ENCODE results near the gene SLC26A3.
"Not testable (repeated sequence)": the region's sequence is repeated elsewhere in the genome, so short reads cannot be mapped to it uniquely, and the experiment has no call there.

The SLC26A3 gene

GRCh38 chr7:107803009-107803610, at the start of gene SLC26A3:
TSS of gene SLC26A3 (minus strand) at chr7:107803223. CDS start at chr7:107794509, 8,714 bp downstream.
- no peak for DNase-seq (ENCODE audit: low read depth in 3 of 3)

- no peak for DNase-seq (ENCODE audit: low read depth in 3 of 3)
Measured at GRCh38 chr7:107850643-107851042, 47.6 kb upstream of the SLC26A3 start.

GRCh38 chr7:107850216-107850615, 47.2 kb upstream of the SLC26A3 start:
- no peak for DNase-seq (ENCODE audit: low read depth in 3 of 3)

GRCh38 chr7:107848211-107848610, 45.2 kb upstream of the SLC26A3 start:
- not testable (repeated sequence) for DNase-seq (ENCODE audit: low read depth in 3 of 3)

GRCh38 chr7:107847836-107848175, 44.8 kb upstream of the SLC26A3 start:
- not testable (repeated sequence) for DNase-seq (ENCODE audit: low read depth in 3 of 3)

- no peak for DNase-seq (ENCODE audit: low read depth in 3 of 3)
Measured at GRCh38 chr7:107847168-107847835, 44.3 kb upstream of the SLC26A3 start.

GRCh38 chr7:107846324-107846723, 43.3 kb upstream of the SLC26A3 start:
- no peak for DNase-seq (ENCODE audit: low read depth in 3 of 3)

- DNase-seq (ENCODE audit: low read depth in 3 of 3) = no peak
Measured at GRCh38 chr7:107843184-107843583, 40.2 kb upstream of the SLC26A3 start.

GRCh38 chr7:107842213-107842612, 39.2 kb upstream of the SLC26A3 start:
- DNase-seq (ENCODE audit: low read depth in 3 of 3) = no peak

GRCh38 chr7:107838816-107839565, 36.0 kb upstream of the SLC26A3 start:
- no peak for DNase-seq (ENCODE audit: low read depth in 3 of 3)

- no peak for DNase-seq (ENCODE audit: low read depth in 3 of 3)
Measured at GRCh38 chr7:107838024-107838601, 35.1 kb upstream of the SLC26A3 start.

GRCh38 chr7:107837145-107837512, 34.1 kb upstream of the SLC26A3 start:
- no peak for DNase-seq (ENCODE audit: low read depth in 3 of 3)

- no peak for DNase-seq (ENCODE audit: low read depth in 3 of 3)
Measured at GRCh38 chr7:107836237-107837144, 33.5 kb upstream of the SLC26A3 start.

GRCh38 chr7:107834401-107834800, 31.4 kb upstream of the SLC26A3 start:
- no peak for DNase-seq (ENCODE audit: low read depth in 3 of 3)

- no peak for DNase-seq (ENCODE audit: low read depth in 3 of 3)
Measured at GRCh38 chr7:107833684-107834106, 30.7 kb upstream of the SLC26A3 start.

- DNase-seq (ENCODE audit: low read depth in 3 of 3) = no peak
Measured at GRCh38 chr7:107830420-107830819, 27.4 kb upstream of the SLC26A3 start.

- DNase-seq (ENCODE audit: low read depth in 3 of 3) = no peak
Measured at GRCh38 chr7:107828540-107828939, 25.5 kb upstream of the SLC26A3 start.

- no peak for DNase-seq (ENCODE audit: low read depth in 3 of 3)
Measured at GRCh38 chr7:107827501-107827900, 24.5 kb upstream of the SLC26A3 start.

GRCh38 chr7:107826451-107826850, 23.4 kb upstream of the SLC26A3 start:
- no peak for DNase-seq (ENCODE audit: low read depth in 3 of 3)

GRCh38 chr7:107824858-107825257, 21.8 kb upstream of the SLC26A3 start:
- no peak for DNase-seq (ENCODE audit: low read depth in 3 of 3)

GRCh38 chr7:107818622-107819021, 15.6 kb upstream of the SLC26A3 start:
- no peak for DNase-seq (ENCODE audit: low read depth in 3 of 3)

Data from stimulated activated CD4-positive, alpha-beta T cell treated with anti-CD3 and anti-CD28 coated beads, TNF-alpha, amount 100 ng/mL, for 48 hours (primary cell).